HG02938 (cell line): ENCODE data around the gene ADAM12.
"Not testable (repeated sequence)": the region's sequence is repeated elsewhere in the genome, so short reads cannot be mapped to it uniquely, and the experiment has no call there.

Source experiments
- ATAC-seq: cut with Tn5 transposase; IDR thresholded peaks from one replicate; pipeline ENCODE4 v1.9.1; 2021; ENCODE audit warnings: mild to moderate bottlenecking, moderate library complexity; ENCODE audit not compliant: unreplicated experiment

The ADAM12 gene

GRCh38 chr10:126191192-126191591 is 197.1 kb downstream of the ADAM12 start:
- ATAC-seq, result no peak

DNA sequence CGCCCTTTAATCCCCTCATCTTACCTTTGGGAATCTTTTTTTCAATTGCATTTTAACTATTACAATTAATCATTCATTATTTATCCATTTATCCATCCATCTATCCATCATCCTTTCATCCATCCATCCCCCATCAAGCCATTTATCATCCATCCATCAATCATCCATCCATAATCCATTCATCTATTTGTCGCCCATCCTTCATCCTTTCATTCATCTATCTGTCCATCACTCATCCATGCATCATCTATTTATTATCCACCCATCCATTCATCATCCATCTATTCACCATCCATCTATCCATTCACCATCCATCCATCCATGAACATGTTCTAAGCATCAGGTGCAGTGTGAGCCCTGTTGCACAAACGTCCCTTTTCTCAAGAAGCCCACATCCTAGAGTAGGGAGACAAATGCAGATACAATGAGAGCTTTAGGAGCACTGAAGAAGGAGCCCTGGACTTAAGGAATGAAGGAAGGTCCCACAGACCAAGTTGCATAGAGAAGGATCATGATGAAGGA is 199.5 kb downstream of the ADAM12 start:
- no peak for ATAC-seq

- ATAC-seq, result no peak
These were observed 200.9 kb downstream of the ADAM12 start for GRCh38 chr10:126187399-126187798.

DNA sequence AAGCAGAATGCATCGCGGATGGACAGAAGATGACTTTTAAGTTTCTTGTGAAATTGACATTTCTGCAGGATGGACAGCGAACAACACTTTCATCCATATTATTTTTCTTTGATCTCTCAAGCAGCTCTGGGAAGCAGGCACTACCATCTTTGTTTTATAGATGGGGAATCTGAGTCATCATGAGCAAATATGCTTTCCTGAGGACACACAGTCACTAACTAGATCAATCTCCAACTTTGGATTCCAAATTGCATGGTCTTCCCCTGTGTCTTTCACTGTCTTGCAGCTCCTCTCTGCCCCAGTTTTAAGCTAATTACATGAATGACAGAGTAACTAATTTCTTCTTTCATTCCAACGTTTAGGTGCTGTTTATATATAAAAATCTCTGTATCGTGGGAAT is 201.5 kb downstream of the ADAM12 start:
- ATAC-seq, result no peak

DNA sequence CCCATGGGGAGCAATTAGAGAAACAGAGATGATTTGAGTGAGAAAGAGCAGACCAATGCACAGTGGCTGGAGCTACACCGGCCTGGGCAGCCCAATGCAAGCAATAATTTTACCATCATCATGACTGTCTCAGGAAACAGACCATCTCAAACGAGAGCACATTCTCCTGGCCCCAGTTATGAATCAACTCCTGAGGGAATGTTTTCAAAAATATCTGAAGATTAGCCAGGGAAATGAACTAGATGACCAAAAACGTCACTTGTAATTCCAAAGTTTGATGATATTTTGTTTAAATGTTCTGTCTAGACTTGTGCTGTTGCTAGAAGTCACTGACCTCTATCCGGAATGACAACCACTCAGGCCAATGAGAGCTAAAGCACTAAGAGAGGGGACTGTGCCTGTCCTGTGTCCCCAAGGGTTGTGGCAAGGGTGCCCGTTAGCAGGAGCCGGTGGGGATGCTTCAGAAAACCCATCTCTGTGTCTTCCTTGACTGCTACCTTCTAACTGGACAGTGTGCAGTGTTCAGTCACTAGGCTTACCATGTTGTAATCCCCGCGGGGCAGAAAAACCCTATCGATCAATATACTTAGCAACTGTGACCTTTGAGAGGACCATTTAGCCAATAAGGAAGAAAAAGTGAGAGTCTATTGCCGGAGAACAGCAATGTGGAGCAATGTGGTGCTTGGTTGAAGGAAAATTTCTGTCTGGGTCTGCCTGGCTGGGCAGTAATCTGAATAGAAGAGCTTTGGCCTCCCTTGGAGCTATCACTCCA is 202.4 kb downstream of the ADAM12 start:
- no peak for ATAC-seq

GRCh38 chr10:126181626-126182025 is 206.7 kb downstream of the ADAM12 start:
- no peak for ATAC-seq

- ATAC-seq, result peak; percentile 62
These were observed 208.6 kb downstream of the ADAM12 start for GRCh38 chr10:126179637-126180036.

GRCh38 chr10:126177417-126178030 is 210.8 kb downstream of the ADAM12 start:
- no peak for ATAC-seq

GRCh38 chr10:126175641-126176262 is 212.5 kb downstream of the ADAM12 start:
- no peak for ATAC-seq

GRCh38 chr10:126172755-126173154 is 215.5 kb downstream of the ADAM12 start:
- not testable (repeated sequence) for ATAC-seq

DNA sequence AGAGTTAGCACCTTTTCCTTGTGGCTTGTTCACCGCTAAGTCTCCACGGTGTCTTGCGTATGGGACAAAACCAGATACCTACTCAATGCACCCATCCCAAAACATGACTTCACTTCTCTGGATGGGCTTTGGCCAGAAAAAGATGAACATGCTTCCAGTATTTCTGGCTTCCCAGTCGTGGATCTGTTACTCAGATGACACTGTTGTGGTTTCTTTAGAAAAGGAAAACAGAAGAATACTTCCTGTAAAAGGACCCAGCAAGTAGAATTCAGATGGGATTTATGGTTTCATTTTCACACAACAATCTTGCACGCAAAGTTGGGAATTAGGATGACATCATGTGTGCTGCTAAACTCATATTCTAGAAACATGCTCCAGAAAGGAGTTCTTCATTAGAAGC is 216.7 kb downstream of the ADAM12 start:
- no peak for ATAC-seq

GRCh38 chr10:126170776-126171175 is 217.5 kb downstream of the ADAM12 start:
- ATAC-seq, result no peak

- ATAC-seq, result no peak
These were observed 217.9 kb downstream of the ADAM12 start for GRCh38 chr10:126170371-126170770.

GRCh38 chr10:126169899-126170298 is 218.4 kb downstream of the ADAM12 start:
- no peak for ATAC-seq

- no peak for ATAC-seq
These were observed 221.5 kb downstream of the ADAM12 start for GRCh38 chr10:126166797-126167196.

DNA sequence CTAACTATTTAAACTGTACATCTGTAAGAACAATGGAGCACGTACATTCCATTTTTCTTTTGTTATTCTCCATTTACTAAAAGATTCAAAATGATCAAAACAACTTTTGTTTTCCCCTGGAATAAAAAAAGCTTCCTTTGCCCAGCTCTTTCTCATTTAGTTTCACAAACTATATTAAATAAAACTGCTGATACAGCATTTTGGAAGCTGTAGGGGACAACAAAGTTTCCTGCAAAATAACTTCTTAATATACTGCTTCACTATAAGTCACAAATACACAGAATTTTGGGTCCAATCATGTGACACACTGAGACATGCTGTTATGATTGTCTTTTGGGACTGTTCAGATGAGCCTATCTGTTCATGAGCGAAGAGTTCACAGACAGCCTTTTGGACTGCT is 222.4 kb downstream of the ADAM12 start:
- no peak for ATAC-seq

DNA sequence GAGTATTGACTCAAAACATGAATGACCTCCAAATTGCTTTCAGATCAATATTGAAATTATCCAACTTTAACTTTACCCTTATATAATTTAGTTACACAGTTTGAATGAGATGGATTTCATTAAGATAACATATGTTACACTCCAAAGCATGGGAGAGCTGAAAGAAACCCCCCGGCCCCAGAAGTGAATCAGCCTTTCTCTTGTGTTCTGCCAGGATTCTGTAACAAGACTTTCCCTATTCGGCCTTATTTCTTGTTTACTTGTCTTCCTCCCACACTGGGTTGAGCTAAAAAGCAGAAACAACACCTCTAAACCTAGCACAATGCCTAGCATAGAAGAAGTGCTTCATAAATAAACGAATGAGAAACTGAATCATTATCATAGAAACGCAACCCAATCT is 224.8 kb downstream of the ADAM12 start:
- ATAC-seq, result no peak

- no peak for ATAC-seq
These were observed 226.6 kb downstream of the ADAM12 start for GRCh38 chr10:126161691-126162090.

GRCh38 chr10:126160971-126161630 is 227.2 kb downstream of the ADAM12 start:
- no peak for ATAC-seq

DNA sequence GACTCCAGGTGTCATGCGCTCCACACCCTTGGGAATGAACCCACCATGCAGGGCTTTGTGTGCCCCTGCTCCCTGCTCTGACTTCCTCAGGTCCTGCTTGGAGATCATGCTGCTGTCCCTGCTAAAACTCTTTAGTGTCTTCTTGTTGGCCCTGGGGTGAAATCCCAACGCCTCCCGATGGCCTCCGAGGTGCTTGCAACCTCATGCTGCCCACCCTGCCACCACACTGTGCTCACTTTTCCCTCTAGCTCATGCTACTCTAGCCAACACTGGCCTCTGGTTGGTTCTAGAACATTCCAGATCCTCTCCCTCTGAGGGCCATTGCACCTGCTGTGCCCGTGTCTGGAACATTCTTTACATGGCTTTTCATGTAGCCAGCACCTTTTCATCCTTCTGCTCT is 227.7 kb downstream of the ADAM12 start:
- ATAC-seq, result no peak

DNA sequence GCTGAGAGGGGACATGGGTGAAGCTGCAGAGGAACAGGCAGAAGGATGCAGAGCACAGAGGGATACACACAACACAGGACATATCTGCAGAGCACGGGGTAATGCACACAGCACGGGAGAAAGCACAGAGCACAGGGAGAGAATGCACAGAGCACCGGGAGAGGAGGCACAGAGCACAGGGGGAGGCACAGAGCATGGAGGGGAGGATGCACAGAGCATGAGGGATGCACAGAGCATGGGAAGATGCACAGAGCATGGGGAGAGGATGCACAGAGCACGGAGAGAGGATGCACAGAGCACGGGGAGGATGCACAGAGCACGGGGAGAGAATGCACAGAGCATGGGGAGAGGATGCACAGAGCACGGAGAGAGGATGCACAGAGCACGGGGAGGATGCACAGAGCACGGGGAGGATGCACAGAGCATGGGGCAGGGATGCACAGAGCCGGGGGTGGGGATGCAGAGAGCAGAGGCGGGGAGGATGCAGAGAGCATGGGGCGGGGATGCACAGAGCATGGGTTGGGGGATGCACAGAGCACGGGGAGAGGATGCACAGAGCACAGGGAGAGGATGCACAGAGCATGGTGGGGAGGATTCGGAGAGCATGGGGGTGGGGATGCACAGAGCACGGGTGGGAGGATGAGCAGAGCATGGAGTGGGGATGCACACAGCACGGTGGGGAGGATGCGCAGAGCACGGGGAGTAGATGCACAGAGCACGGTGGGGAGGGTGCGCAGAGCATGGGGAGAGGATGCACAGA is 230.0 kb downstream of the ADAM12 start:
- no peak for ATAC-seq
